PC-3 (cell line): ENCODE results near the gene TMEM81. TPM values are rescaled to one million over a fixed set of nuclear protein-coding genes. Genes with fewer than 3 reads are reported as not detected.

Experiments used
- ATAC-seq: fragments of 200-7000 bp; cut with Tn5 transposase; 2 replicates; pipeline ENCODE4 v1.9.1; 2020; ENCODE audit warnings: mild to moderate bottlenecking, moderate library complexity
- BruUV-seq: library from RNA; stranded (reverse); fragments of 400-500 nt; replicated peaks from 2 replicates; lab custom pipeline; 2021; lab: Mats Ljungman, UMichigan
- CTCF ChIA-PET: fragments of 300-600 bp; sonication (Branson Sonifier 250); formaldehyde crosslinking; loops from one replicate; lab custom pipeline; 2022; ENCODE audit warnings: antibody characterized with exemption; lab: Charles Lee
- POLR2A ChIA-PET: fragments of 300-600 bp; sonication (Branson Sonifier 250); formaldehyde crosslinking; loops from one replicate; lab custom pipeline; 2022; ENCODE audit warnings: antibody characterized with exemption; ENCODE audit not compliant: unreplicated experiment; lab: Charles Lee
- DNase-seq: peaks from one replicate; pipeline ENCODE4 v3.0.0-alpha.2; 2015
- H2AFZ ChIP-seq: fragments of 300-600 bp; sonication (generic); 2 replicates; pipeline ENCODE4 v1.6.0; 2016; ENCODE audit warnings: antibody characterized with exemption, low read length
- H3F3A ChIP-seq: fragments of 300-600 bp; sonication (generic); one replicate; pipeline ENCODE4 v1.6.0; 2017; ENCODE audit warnings: antibody characterized with exemption, low read length, control low read depth, mild to moderate bottlenecking; ENCODE audit not compliant: unreplicated experiment
- H3K27ac ChIP-seq: fragments of 300-600 bp; sonication (generic); 2 replicates; pipeline ENCODE4 v1.5.1; 2016; ENCODE audit warnings: mild to moderate bottlenecking, low read length
- H3K27me3 ChIP-seq: fragments of 300-600 bp; sonication (generic); 2 replicates; pipeline ENCODE4 v1.6.1; 2016; ENCODE audit warnings: low read length, mixed read lengths
- H3K36me3 ChIP-seq: fragments of 300-600 bp; sonication (generic); 2 replicates; pipeline ENCODE4 v1.6.1; 2016; ENCODE audit warnings: low read depth, mixed run types, low read length, mixed read lengths
- H3K4me1 ChIP-seq: fragments of 300-600 bp; sonication (generic); 2 replicates; pipeline ENCODE4 v1.5.1; 2016; ENCODE audit warnings: low read length; ENCODE audit not compliant: insufficient read depth
- H3K4me2 ChIP-seq: fragments of 300-600 bp; sonication (generic); 2 replicates; pipeline ENCODE4 v1.6.0; 2016; ENCODE audit warnings: low read length
- H3K4me3 ChIP-seq: fragments of 300-600 bp; sonication (generic); 2 replicates; pipeline ENCODE4 v1.5.1; 2016; ENCODE audit warnings: mild to moderate bottlenecking, low read length, mixed read lengths
- H3K79me2 ChIP-seq: fragments of 300-600 bp; sonication (generic); 2 replicates; pipeline ENCODE4 v1.6.1; 2017; ENCODE audit warnings: low read length, mixed read lengths
- H3K9ac ChIP-seq: fragments of 300-600 bp; sonication (generic); 2 replicates; pipeline ENCODE4 v1.6.0; 2016; ENCODE audit warnings: mild to moderate bottlenecking, low read length
- H3K9me2 ChIP-seq: fragments of 300-600 bp; sonication (generic); replicated peaks from 2 replicates; pipeline ENCODE4 v1.6.1; 2016; ENCODE audit warnings: mixed run types, low read length, mixed read lengths
- H3K9me3 ChIP-seq: fragments of 300-600 bp; sonication (generic); 2 replicates; pipeline ENCODE4 v1.6.1; 2016; ENCODE audit warnings: low read length, mixed read lengths
- H4K20me1 ChIP-seq: fragments of 300-600 bp; sonication (generic); 2 replicates; pipeline ENCODE4 v1.6.1; 2016; ENCODE audit warnings: low read length, mixed read lengths
- EZH2 ChIP-seq: fragments of 300-600 bp; sonication (generic); IDR thresholded peaks from one replicate; pipeline ENCODE4 v1.6.1; 2017; ENCODE audit warnings: antibody characterized with exemption, mild to moderate bottlenecking, low read length; ENCODE audit not compliant: unreplicated experiment
- EZH2phosphoT487 ChIP-seq: fragments of 300-600 bp; sonication (generic); IDR thresholded peaks from 2 replicates; pipeline ENCODE4 v1.6.1; 2018; ENCODE audit warnings: mild to moderate bottlenecking, antibody characterized with exemption, low read length, borderline replicate concordance
- intact Hi-C: fragments of 100-400 bp; cut with micrococcal nuclease; formaldehyde crosslinking; loops from 2 replicates; pipeline ENCODE4 v1.9.0; 2023
- total RNA-seq: library from RNA; depleted of rRNA; stranded (reverse); fragments of >200 nt; gene quantifications from 2 replicates; pipeline ENCODE4 v1.2.3, GENCODE V29; 2014
- TF ChIP-seq, protein P1 (sequence below): fragments of 300-600 bp; sonication (generic); conservative IDR thresholded peaks from 2 replicates; pipeline ENCODE4 v1.5.1; 2017; ENCODE audit warnings: antibody characterized with exemption, low read depth, mild to moderate bottlenecking, low read length

Gene TMEM81
- total RNA-seq, 1 experiment from 2014 or later: 6.3 TPM

DNA sequence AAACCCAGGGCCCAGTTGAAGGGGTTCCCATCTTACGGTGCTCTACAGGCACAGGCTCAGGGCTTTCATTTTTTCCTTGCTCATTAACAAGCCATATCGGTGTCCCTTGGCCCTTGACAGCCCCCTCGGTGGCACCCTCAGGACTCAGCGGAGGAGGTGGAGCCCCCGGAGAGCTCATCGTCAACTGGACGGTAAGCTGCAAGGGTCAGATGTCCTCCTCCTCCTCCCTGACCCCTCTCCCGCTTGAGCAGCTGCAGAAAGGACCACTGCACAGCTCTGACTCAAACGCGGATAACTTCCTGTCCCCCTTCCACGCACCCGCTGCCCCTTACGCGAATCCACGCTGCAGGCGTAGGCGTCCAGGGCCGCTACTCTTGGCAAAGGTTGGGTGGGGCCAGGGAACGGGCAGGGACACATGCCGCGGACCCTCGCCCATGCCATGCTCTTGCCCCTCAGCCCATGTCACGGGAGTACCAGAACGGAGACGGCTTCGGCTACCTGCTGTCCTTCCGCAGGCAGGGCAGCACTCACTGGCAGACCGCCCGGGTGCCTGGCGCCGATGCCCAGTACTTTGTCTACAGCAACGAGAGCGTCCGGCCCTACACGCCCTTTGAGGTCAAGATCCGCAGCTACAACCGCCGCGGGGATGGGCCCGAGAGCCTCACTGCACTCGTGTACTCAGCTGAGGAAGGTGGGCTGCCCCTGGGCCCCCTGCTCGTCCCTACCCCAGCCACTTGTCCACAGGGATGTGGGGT, 14.7 kb downstream of the TMEM81 start:
- CTCF ChIA-PET: interaction anchor here (0.6 to 0.8 kb wide), 2 partner anchors 8 to 113 kb away, joined by 3 to 4 read pairs; no protein-coding TSS in a partner anchor
- no peak overlapping the region for H3K4me3 ChIP-seq

DNA sequence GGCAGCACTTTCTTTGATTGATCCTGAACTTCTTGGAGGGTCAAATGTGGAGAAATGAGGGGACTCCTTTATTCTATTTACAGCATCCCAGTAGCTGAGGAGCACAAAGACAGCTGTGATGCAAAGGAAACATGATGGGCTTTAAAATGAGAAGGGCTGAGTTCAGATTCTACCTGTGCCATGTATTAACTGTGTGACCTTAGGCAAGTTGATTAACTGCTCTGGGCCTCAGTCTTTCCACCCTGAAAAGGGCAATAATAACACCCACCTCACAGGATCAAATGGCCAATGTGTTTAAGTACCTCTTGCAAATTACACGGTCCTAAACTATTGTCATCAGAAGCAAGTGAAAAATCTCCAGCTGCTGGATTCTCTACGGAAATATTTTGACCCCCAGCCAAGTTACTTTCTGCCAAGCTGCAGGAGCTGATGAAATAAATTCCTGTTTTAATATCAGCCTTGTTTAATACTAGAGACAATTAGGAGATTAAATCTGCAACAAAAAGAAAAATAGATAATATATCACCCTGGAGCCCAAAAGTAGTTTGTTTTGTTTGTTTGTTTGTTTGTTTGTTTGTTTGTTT, 15.7 kb downstream of the TMEM81 start:
- BruUV-seq: no TSS peak
- no peak for ATAC-seq
- no peak for DNase-seq
- Histone ChIP-seq H4K20me1 (no peaks in the 10 kb centered on the region), H3K27ac (no peak overlapping the region), H3K9me3 (no peaks in the 10 kb centered on the region), H3K79me2 (no peaks in the 10 kb centered on the region), H3K4me2 (no peak overlapping the region), H3K4me3 (no peak overlapping the region), H3K27me3 (no peaks in the 10 kb centered on the region), H3F3A (no peaks in the 10 kb centered on the region), H2AFZ (no peak overlapping the region), H3K36me3 (no peaks in the 10 kb centered on the region), H3K9ac (no peak overlapping the region), H3K9me2 (no peaks in the 10 kb centered on the region), H3K4me1 (peaks cover 7% of the 10 kb centered on the region; the same call in 1 of the 2 replicates)
- CTCF ChIA-PET: no interaction called here
- POLR2A ChIA-PET: no interaction called here
- TF ChIP-seq EZH2phosphoT487 (no peak), EZH2 (no peak)
- TF ChIP-seq, protein P1, sequence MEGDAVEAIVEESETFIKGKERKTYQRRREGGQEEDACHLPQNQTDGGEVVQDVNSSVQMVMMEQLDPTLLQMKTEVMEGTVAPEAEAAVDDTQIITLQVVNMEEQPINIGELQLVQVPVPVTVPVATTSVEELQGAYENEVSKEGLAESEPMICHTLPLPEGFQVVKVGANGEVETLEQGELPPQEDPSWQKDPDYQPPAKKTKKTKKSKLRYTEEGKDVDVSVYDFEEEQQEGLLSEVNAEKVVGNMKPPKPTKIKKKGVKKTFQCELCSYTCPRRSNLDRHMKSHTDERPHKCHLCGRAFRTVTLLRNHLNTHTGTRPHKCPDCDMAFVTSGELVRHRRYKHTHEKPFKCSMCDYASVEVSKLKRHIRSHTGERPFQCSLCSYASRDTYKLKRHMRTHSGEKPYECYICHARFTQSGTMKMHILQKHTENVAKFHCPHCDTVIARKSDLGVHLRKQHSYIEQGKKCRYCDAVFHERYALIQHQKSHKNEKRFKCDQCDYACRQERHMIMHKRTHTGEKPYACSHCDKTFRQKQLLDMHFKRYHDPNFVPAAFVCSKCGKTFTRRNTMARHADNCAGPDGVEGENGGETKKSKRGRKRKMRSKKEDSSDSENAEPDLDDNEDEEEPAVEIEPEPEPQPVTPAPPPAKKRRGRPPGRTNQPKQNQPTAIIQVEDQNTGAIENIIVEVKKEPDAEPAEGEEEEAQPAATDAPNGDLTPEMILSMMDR: no peak
- intact Hi-C loops: no loop called here

More for the DNA sequence above, 14.7 kb downstream of the TMEM81 start:
- TF ChIP-seq, protein P1: no peak
- no peak for TF ChIP-seq EZH2
- no peak for TF ChIP-seq EZH2phosphoT487
- H2AFZ ChIP-seq: no peak overlapping the region
- peaks cover 10% of the 10 kb centered on the region; the same call in 1 of the 2 replicates for H3K4me1 ChIP-seq
- H3K79me2 ChIP-seq: no peaks in the 10 kb centered on the region
- peak overlapping the region; percentile 46 for H3K4me2 ChIP-seq
- no TSS peak for BruUV-seq
- intact Hi-C loops: no loop called here
- H3F3A ChIP-seq: no peaks in the 10 kb centered on the region
- no peaks in the 10 kb centered on the region for H3K9me2 ChIP-seq
- H4K20me1 ChIP-seq: no peaks in the 10 kb centered on the region
- no peaks in the 10 kb centered on the region for H3K36me3 ChIP-seq
- no peak overlapping the region for H3K27ac ChIP-seq
- POLR2A ChIA-PET: no interaction called here
- no peak overlapping the region for H3K9ac ChIP-seq
- H3K9me3 ChIP-seq: no peaks in the 10 kb centered on the region
- H3K27me3 ChIP-seq: no peaks in the 10 kb centered on the region
- DNase-seq: no peak
- peak; percentile 47 for ATAC-seq

DNA sequence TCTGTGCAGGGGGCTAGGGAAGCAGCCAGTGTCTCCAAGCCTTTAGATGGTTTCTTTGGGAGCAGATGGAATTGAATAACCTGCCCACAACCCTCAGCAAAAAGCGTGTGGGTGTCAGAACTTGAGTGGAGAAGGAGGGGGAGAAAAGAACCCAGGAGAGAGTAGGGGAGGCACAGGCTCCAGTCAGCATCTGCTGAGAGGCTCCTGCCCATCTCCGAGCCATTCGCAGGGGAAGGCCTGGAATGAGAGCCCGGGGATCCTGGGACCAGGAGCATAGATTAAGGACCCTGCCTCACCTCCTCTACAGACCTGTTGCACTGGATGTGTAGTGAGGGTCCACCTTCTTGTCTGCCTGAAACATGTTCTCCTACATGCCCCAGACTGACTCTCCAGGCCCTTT, 16.3 kb downstream of the TMEM81 start:
- Histone ChIP-seq H3K27me3 (no peaks in the 10 kb centered on the region), H3K9me3 (no peaks in the 10 kb centered on the region), H3K9me2 (no peaks in the 10 kb centered on the region), H3K4me3 (no peak overlapping the region), H3K9ac (no peak overlapping the region), H2AFZ (no peak overlapping the region), H3K36me3 (no peaks in the 10 kb centered on the region), H3K79me2 (no peaks in the 10 kb centered on the region), H3F3A (no peaks in the 10 kb centered on the region), H3K4me1 (peaks cover 1% of the 10 kb centered on the region; the same call in 1 of the 2 replicates), H3K27ac (no peak overlapping the region), H3K4me2 (no peak overlapping the region), H4K20me1 (no peaks in the 10 kb centered on the region)
- TF ChIP-seq, protein P1: no peak
- TF ChIP-seq EZH2 (no peak), EZH2phosphoT487 (no peak)
- ATAC-seq (no peak), DNase-seq (no peak)
- ChIA-PET CTCF (no interaction called here), POLR2A (no interaction called here)
- no TSS peak for BruUV-seq
- intact Hi-C loops: no loop called here
